Esophagus (tissue), 2 donors: ENCODE results near the gene KCTD14. TPM values are rescaled to one million over a fixed set of nuclear protein-coding genes. Genes with fewer than 3 reads are reported as not detected.

Source experiments
- H3K27ac ChIP-seq, 2 donors: one replicate each; pipeline ENCODE4 v1.5.1; 2013; ENCODE audit warnings: low read depth in 2 of 2, mild to moderate bottlenecking in 2 of 2, inconsistent platforms in 1 of 2, low read length in 1 of 2, moderate library complexity in 1 of 2
- H3K27me3 ChIP-seq, 2 donors: one replicate each; pipeline ENCODE4 v1.6.1; 2013; ENCODE audit warnings: low read length in 2 of 2, control low read depth in 1 of 2, mild to moderate bottlenecking in 1 of 2; ENCODE audit not compliant: insufficient read depth in 2 of 2, control insufficient read depth in 1 of 2
- H3K36me3 ChIP-seq, 2 donors: one replicate each; pipeline ENCODE4 v1.6.1; 2013; ENCODE audit warnings: low read length in 1 of 2; ENCODE audit not compliant: control insufficient read depth in 2 of 2, insufficient read depth in 2 of 2
- H3K4me1 ChIP-seq, 2 donors: one replicate each; pipeline ENCODE4 v1.6.1; 2013; ENCODE audit warnings: low read length in 1 of 2; ENCODE audit not compliant: control insufficient read depth in 2 of 2, insufficient read depth in 2 of 2
- H3K4me3 ChIP-seq, 2 donors: one replicate each; pipeline ENCODE4 v1.5.1; 2013; ENCODE audit warnings: low read length in 2 of 2, mild to moderate bottlenecking in 2 of 2, low read depth in 1 of 2, moderate library complexity in 1 of 2
- H3K9me3 ChIP-seq, 2 donors: one replicate each; pipeline ENCODE4 v1.6.1; 2013; ENCODE audit warnings: mild to moderate bottlenecking in 2 of 2, low read depth in 1 of 2, low read length in 1 of 2, moderate library complexity in 1 of 2; ENCODE audit not compliant: control insufficient read depth in 2 of 2, insufficient read depth in 1 of 2
- WGBS, 2 donors: extraction: QIAGEN DNeasy Blood & Tissue Kit; methylation state at CpG; one replicate each; pipeline ENCODE4 v1.1.7; 2013; 5-methylcytosine and 5-hydroxymethylcytosine counted together
- polyA plus RNA-seq, 2 donors: library from polyadenylated mRNA; stranded (reverse); fragments of 200-250 nt; gene quantifications; one replicate each; pipeline ENCODE4 v1.2.3, GENCODE V29; 2013
- donor health status: healthy with polysubstance abuse.
- donor health status: Bipolar disorder and iron deficiency.

KCTD14 gene
- polyA plus RNA-seq, 2 donors, result 0.84 to 1.1 TPM

GRCh38 chr11:78039391-78039918, 16.4 kb upstream of the KCTD14 start:
- peaks cover 0 to 4% of the 10 kb centered on the region in 2 donors for H3K4me1 ChIP-seq
- no peak overlapping the region for H3K4me3 ChIP-seq
- H3K36me3 ChIP-seq, result no peaks in the 10 kb centered on the region
- no peaks in the 10 kb centered on the region for H3K27me3 ChIP-seq
- no peaks in the 10 kb centered on the region for H3K9me3 ChIP-seq
- no peak overlapping the region for H3K27ac ChIP-seq
- WGBS, 2 donors, result 72 to 74% methylated on average over 4 of the region's 4 CpGs

DNA sequence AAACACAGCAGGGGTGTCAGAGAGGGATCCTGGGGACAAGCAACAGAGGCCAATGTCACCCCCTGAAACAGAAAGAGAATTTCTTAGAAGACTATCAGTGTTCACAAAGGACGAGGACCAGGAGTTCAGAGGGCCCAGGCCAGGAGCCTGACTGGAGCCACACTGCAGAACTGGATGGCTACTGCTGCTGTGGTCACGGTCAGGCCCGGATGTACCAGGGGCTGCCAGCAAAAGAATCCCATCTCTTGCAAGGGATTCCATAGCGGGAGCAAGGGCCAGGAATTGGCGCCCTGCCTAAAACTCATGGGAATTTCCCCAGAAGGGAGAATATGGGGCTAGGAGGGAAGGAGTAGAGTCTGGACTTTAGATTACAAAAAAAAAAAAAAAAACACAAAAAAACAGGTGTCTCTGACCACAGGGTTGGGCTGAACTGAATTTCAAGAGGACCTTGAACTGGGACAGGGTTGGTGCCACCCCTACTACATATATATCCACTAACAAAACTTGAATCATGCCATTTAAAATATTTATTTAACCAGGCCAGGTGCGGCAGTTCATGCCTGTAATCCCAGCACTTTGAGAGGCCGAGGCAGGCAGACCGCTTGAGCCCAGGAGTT, 15.7 kb upstream of the KCTD14 start:
- 68 to 89% methylated on average over 8 of the region's 8 CpGs for WGBS, 2 donors
- Histone ChIP-seq H3K27me3 (no peaks in the 10 kb centered on the region), H3K4me3 (no peak overlapping the region), H3K4me1 (peaks cover 0 to 4% of the 10 kb centered on the region in 2 donors), H3K9me3 (no peaks in the 10 kb centered on the region), H3K27ac (no peak overlapping the region), H3K36me3 (no peaks in the 10 kb centered on the region)

- no peak overlapping the region for H3K4me3 ChIP-seq
- H3K27me3 ChIP-seq, result no peaks in the 10 kb centered on the region
- peaks cover 0 to 4% of the 10 kb centered on the region in 2 donors for H3K4me1 ChIP-seq
- H3K9me3 ChIP-seq, result no peaks in the 10 kb centered on the region
- no peak overlapping the region for H3K27ac ChIP-seq
- WGBS, 2 donors, result 81 to 86% methylated on average over 9 of the region's 9 CpGs
- no peaks in the 10 kb centered on the region for H3K36me3 ChIP-seq
Observed at GRCh38 chr11:78037825-78038620, 14.9 kb upstream of the KCTD14 start.

- Histone ChIP-seq H3K4me1 (peaks cover under 1 to 4% of the 10 kb centered on the region in 2 donors), H3K36me3 (no peaks in the 10 kb centered on the region), H3K4me3 (no peak overlapping the region), H3K27ac (no peak overlapping the region), H3K27me3 (no peaks in the 10 kb centered on the region), H3K9me3 (no peaks in the 10 kb centered on the region)
- 52 to 53% methylated on average over 3 of the region's 3 CpGs for WGBS, 2 donors
Observed at GRCh38 chr11:78037056-78037455, 14.0 kb upstream of the KCTD14 start.

GRCh38 chr11:78036313-78036712, 13.2 kb upstream of the KCTD14 start:
- Histone ChIP-seq H3K4me3 (no peak overlapping the region), H3K27me3 (no peaks in the 10 kb centered on the region), H3K36me3 (no peaks in the 10 kb centered on the region), H3K27ac (no peak overlapping the region), H3K9me3 (no peaks in the 10 kb centered on the region), H3K4me1 (peaks cover 2 to 4% of the 10 kb centered on the region in 2 donors)
- 84 to 88% methylated on average over 3 of the region's 3 CpGs for WGBS, 2 donors

GRCh38 chr11:78034623-78035022, 11.5 kb upstream of the KCTD14 start:
- no peaks in the 10 kb centered on the region for H3K27me3 ChIP-seq
- H3K4me1 ChIP-seq, result peaks cover 4 to 5% of the 10 kb centered on the region in 2 donors
- H3K27ac ChIP-seq, result no peak overlapping the region
- no peaks in the 10 kb centered on the region for H3K36me3 ChIP-seq
- WGBS, 2 donors, result 71 to 82% methylated on average over 10 of the region's 10 CpGs
- H3K4me3 ChIP-seq, result no peak overlapping the region
- no peaks in the 10 kb centered on the region for H3K9me3 ChIP-seq

- Histone ChIP-seq H3K27ac (no peak overlapping the region), H3K27me3 (no peaks in the 10 kb centered on the region), H3K4me1 (peaks cover 4 to 5% of the 10 kb centered on the region in 2 donors), H3K4me3 (no peak overlapping the region), H3K36me3 (no peaks in the 10 kb centered on the region), H3K9me3 (no peaks in the 10 kb centered on the region)
- WGBS, 2 donors, result 66 to 67% methylated on average over 4 of the region's 4 CpGs
Observed at GRCh38 chr11:78033040-78033439, 10.0 kb upstream of the KCTD14 start.

- Histone ChIP-seq H3K4me1 (peaks cover 4 to 5% of the 10 kb centered on the region in 2 donors), H3K9me3 (no peaks in the 10 kb centered on the region), H3K27ac (no peak overlapping the region), H3K36me3 (no peaks in the 10 kb centered on the region), H3K27me3 (no peaks in the 10 kb centered on the region), H3K4me3 (no peak overlapping the region)
Observed at GRCh38 chr11:78032090-78032489, 9.0 kb upstream of the KCTD14 start.

GRCh38 chr11:78031629-78032028, 8.6 kb upstream of the KCTD14 start:
- Histone ChIP-seq H3K4me3 (no peak overlapping the region), H3K9me3 (no peaks in the 10 kb centered on the region), H3K27ac (no peak overlapping the region), H3K36me3 (no peaks in the 10 kb centered on the region), H3K4me1 (peaks cover 4 to 5% of the 10 kb centered on the region in 2 donors), H3K27me3 (no peaks in the 10 kb centered on the region)
- WGBS, 2 donors, result 85 to 89% methylated on average over 3 of the region's 3 CpGs
